ENCODE data around the gene MRGPRX1. TPM values are rescaled to one million over a fixed set of nuclear protein-coding genes. Genes with fewer than 3 reads are reported as not detected.

MRGPRX1 gene
- not detected for total RNA-seq
- long read RNA-seq = 0 reads

- intact Hi-C loops (cut with DNase I) = no loop called here
- Histone ChIP-seq H3K36me3 (no peaks in the 10 kb centered on the region), H3K27me3 (no peaks in the 10 kb centered on the region), H3K4me3 (no peak within 1 kb of the TSS), H3K4me1 (no peaks in the 10 kb centered on the region), H3K9me3 (no peaks in the 10 kb centered on the region), H3K27ac (no peak within 1 kb of the TSS)
- DNase-seq (no peak), ATAC-seq (no peak)
- WGBS (ENCODE audit: insufficient coverage, low coverage, low lambda C conversion rate, missing lambda C conversion rate) = 50% methylated on average over 2 of the region's 2 CpGs
- TF ChIP-seq, protein P1, sequence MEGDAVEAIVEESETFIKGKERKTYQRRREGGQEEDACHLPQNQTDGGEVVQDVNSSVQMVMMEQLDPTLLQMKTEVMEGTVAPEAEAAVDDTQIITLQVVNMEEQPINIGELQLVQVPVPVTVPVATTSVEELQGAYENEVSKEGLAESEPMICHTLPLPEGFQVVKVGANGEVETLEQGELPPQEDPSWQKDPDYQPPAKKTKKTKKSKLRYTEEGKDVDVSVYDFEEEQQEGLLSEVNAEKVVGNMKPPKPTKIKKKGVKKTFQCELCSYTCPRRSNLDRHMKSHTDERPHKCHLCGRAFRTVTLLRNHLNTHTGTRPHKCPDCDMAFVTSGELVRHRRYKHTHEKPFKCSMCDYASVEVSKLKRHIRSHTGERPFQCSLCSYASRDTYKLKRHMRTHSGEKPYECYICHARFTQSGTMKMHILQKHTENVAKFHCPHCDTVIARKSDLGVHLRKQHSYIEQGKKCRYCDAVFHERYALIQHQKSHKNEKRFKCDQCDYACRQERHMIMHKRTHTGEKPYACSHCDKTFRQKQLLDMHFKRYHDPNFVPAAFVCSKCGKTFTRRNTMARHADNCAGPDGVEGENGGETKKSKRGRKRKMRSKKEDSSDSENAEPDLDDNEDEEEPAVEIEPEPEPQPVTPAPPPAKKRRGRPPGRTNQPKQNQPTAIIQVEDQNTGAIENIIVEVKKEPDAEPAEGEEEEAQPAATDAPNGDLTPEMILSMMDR (IDR thresholded peaks at IDR 0.05) = no peak
- no peak for TF ChIP-seq POLR2A (IDR thresholded peaks at IDR 0.05)
Observed at GRCh38 chr11:18939314-18939713, at the start of gene MRGPRX1. Gene MRGPRX1, minus strand, starts transcription at chr11:18939414. Its CDS starts 4,630 bp downstream, at chr11:18934784.

GRCh38 chr11:18987454-18988231 is 48.4 kb upstream of the MRGPRX1 start:
- DNase-seq = no peak
- Histone ChIP-seq H3K4me3 (no peak overlapping the region), H3K27ac (no peak overlapping the region), H3K4me1 (no peaks in the 10 kb centered on the region), H3K27me3 (no peaks in the 10 kb centered on the region), H3K9me3 (no peaks in the 10 kb centered on the region), H3K36me3 (no peaks in the 10 kb centered on the region)
- no peak for ATAC-seq
- TF ChIP-seq POLR2A (IDR thresholded peaks at IDR 0.05) = no peak
- TF ChIP-seq, protein P1 (IDR thresholded peaks at IDR 0.05) = no peak
- intact Hi-C loops (cut with DNase I) = no loop called here
- 65% methylated on average over 9 of the region's 9 CpGs for WGBS (ENCODE audit: insufficient coverage, low coverage, low lambda C conversion rate, missing lambda C conversion rate)

DNA sequence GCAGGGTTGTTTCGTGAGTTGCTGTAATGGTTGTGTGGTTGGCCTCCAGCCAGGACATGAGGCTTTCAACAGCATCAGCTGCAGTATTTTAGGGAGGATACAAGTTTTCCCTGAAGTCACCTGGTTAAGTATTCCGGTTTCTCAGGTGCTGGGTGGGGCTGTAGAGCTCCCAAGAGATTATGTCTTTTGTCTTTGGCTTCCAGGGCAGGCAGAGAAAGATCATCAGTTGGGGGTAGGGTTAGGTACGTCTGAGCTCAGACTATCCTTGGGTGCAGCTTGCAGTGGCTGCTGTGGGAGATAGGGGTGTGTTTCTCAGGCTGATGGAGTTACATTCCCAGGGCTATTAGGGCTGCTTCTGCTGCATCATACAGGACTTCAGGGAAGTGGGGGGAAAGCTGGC is 47.5 kb upstream of the MRGPRX1 start:
- H3K27me3 ChIP-seq = no peaks in the 10 kb centered on the region
- DNase-seq (no peak), ATAC-seq (no peak)
- H3K9me3 ChIP-seq = no peaks in the 10 kb centered on the region
- H3K27ac ChIP-seq = no peak overlapping the region
- WGBS (ENCODE audit: insufficient coverage, low coverage, low lambda C conversion rate, missing lambda C conversion rate) = 28% methylated on average over 3 of the region's 3 CpGs
- TF ChIP-seq POLR2A (IDR thresholded peaks at IDR 0.05) = no peak
- TF ChIP-seq, protein P1 (IDR thresholded peaks at IDR 0.05) = no peak
- intact Hi-C loops (cut with DNase I) = no loop called here
- H3K4me1 ChIP-seq = no peaks in the 10 kb centered on the region
- H3K4me3 ChIP-seq = no peak overlapping the region
- H3K36me3 ChIP-seq = no peaks in the 10 kb centered on the region

- no peak for ATAC-seq
- 45% methylated on average over 4 of the region's 4 CpGs for WGBS (ENCODE audit: insufficient coverage, low coverage, low lambda C conversion rate, missing lambda C conversion rate)
Observed at GRCh38 chr11:18981897-18982296, 42.7 kb upstream of the MRGPRX1 start.

More at GRCh38 chr11:18981897-18982296, 42.7 kb upstream of the MRGPRX1 start:
- Histone ChIP-seq H3K9me3 (no peaks in the 10 kb centered on the region), H3K4me3 (no peak overlapping the region), H3K36me3 (no peaks in the 10 kb centered on the region), H3K27me3 (no peaks in the 10 kb centered on the region), H3K27ac (no peak overlapping the region), H3K4me1 (no peaks in the 10 kb centered on the region)
- TF ChIP-seq, protein P1 (IDR thresholded peaks at IDR 0.05) = no peak
- TF ChIP-seq POLR2A (IDR thresholded peaks at IDR 0.05) = no peak
- intact Hi-C loops (cut with DNase I) = no loop called here
- DNase-seq = no peak
